Suprapubic skin (tissue), 3 donors: ENCODE results near the gene TSKU.

ENCODE experiments used
- EP300 ChIP-seq: sonication (generic); formaldehyde crosslinking; IDR thresholded peaks from one replicate; pipeline ENCODE4 v1.6.1; 2017; ENCODE audit warnings: antibody characterized with exemption
- TF ChIP-seq, protein P1 (sequence below), 2 donors: fragments of 200-600 bp in 1 of 2; fragments of 450-650 bp in 1 of 2; sonication (generic) in 1 of 2; IDR thresholded peaks; one replicate each; pipeline ENCODE4 v1.5.1; 2016 to 2019; ENCODE audit warnings: antibody characterized with exemption in 2 of 2, mild to moderate bottlenecking in 1 of 2, moderate library complexity in 1 of 2

DNA sequence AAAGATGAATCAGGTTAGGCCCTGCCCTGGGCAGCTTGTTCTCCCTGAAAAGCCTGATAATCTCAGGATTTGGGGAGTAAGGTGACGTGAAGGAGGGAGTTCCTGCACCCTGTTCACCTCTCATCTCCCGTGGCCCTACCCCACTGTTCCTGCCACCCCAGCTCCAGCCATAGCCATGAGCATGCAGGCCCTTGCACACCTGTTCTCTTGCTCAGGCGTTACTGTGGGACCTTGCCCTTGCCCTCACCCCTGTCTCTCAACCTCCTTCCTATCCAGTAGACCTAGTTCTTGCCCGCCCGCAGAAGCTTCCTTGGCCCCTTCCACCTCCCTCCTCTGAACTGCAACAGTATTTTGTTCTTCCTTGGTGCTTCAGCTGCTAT, 15.0 kb downstream of the TSKU start:
- TF ChIP-seq, protein P1, sequence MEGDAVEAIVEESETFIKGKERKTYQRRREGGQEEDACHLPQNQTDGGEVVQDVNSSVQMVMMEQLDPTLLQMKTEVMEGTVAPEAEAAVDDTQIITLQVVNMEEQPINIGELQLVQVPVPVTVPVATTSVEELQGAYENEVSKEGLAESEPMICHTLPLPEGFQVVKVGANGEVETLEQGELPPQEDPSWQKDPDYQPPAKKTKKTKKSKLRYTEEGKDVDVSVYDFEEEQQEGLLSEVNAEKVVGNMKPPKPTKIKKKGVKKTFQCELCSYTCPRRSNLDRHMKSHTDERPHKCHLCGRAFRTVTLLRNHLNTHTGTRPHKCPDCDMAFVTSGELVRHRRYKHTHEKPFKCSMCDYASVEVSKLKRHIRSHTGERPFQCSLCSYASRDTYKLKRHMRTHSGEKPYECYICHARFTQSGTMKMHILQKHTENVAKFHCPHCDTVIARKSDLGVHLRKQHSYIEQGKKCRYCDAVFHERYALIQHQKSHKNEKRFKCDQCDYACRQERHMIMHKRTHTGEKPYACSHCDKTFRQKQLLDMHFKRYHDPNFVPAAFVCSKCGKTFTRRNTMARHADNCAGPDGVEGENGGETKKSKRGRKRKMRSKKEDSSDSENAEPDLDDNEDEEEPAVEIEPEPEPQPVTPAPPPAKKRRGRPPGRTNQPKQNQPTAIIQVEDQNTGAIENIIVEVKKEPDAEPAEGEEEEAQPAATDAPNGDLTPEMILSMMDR (IDR thresholded peaks at IDR 0.05): no peak
- TF ChIP-seq EP300: no peak
